Left renal pelvis (tissue), 4 donors: ENCODE measurements around the gene OR56B1. TPM values are rescaled to one million over a fixed set of nuclear protein-coding genes. Genes with fewer than 3 reads are reported as not detected.

Experiments
- DNase-seq, 4 donors: peaks; one replicate each; pipeline ENCODE4 v3.0.0-alpha.2; 2013; ENCODE audit warnings: low read depth in 4 of 4, low spot score in 3 of 4
- polyA plus RNA-seq, 4 donors: library from polyadenylated mRNA; unstranded; fragments of 120-200 nt; gene quantifications; one replicate each; pipeline ENCODE4 v1.2.1, GENCODE V29; 2013; ENCODE audit not compliant: insufficient read length in 4 of 4

OR56B1 gene
- polyA plus RNA-seq, 4 donors: not detected

DNA sequence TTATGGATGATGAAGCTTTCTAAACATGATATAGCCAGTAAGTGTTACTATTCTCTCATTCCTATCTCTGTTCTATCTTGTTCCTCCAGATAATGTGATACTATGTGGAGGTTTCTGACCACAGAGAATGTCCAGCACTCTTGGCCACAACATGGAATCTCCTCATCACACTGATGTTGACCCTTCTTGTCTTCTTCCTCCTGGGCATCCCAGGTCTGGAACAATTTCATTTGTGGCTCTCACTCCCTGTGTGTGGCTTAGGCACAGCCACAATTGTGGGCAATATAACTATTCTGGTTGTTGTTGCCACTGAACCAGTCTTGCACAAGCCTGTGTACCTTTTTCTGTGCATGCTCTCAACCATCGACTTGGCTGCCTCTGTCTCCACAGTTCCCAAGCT lies 9.9 kb upstream of the OR56B1 start:
- no peak for DNase-seq

DNA sequence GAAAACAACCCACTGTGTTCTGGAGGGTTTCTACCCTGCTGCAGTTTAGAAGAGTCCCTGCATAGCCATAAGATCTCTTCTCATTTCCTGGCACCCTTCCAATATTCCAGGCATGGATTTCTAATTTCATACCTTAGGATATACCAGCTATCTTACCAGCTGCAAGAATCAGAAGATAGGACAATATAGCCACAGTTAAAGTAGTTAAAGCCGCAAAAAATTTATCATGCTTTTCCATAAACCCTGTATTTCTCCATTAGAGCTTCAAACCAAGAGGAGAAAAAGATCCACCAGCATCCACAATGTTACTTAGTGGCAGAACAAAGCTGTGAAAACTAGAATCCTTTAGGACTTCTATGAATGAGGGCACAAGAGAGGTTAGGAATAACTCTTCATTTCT lies 8.6 kb upstream of the OR56B1 start:
- no peak for DNase-seq

DNA sequence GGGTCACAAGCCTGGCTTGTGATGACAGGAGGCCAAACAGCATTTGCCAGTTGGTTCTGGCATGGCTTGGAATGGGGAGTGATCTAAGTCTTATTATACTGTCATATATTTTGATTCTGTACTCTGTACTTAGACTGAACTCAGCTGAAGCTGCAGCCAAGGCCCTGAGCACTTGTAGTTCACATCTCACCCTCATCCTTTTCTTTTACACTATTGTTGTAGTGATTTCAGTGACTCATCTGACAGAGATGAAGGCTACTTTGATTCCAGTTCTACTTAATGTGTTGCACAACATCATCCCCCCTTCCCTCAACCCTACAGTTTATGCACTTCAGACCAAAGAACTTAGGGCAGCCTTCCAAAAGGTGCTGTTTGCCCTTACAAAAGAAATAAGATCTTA lies 843 bp downstream of the OR56B1 start:
- DNase-seq: no peak

DNA sequence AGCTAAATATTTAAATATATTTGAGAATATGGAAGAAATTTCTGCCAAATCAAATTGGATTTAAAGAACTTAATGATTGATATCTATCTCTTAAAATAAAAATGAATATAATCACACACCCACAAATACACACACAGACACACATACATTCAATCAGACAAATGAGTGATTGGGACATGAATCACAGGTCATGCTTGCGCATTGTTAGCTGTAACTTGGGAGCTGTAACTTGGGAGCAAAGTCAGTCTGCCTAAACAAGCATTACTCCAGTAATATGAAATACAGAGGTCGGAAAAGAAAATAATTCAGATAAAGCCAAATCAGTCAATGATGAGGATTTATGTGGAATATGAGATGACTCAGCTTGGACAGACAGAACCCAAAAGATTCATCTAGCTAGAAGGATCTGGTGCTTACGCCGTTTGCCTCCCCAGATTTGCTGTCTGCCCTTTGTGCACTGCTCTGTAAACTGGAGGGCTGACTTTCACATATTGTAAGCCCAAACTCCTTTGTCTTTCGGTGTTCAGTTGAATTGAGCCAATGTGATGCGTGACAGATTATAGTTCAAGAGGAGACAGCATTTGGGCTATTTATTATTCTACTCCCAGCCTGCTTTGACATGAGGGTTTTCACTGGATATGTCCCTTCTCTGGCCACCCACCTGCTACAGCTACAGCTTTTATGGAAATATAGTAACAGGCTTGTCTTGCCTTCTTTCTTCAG lies 1.6 kb downstream of the OR56B1 start:
- no peak for DNase-seq

DNA sequence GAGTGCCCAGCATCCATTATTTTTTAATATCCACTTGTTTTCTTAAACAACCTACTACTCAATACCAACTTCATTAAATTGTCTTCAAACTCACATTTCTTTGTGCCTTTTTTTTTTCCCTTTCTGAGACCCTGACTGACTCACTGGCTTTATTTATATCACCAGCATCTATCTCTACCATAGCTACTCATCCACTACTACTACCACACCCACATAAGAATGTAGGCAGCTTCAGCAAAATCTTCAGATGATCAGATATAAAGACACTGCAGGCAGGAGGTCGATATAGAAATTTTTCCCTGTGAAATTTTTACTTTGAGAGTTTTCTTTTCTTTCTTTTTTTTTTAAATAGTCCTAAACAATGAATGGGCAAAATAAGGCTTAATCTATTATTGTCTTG lies 2.2 kb downstream of the OR56B1 start:
- DNase-seq: no peak

DNA sequence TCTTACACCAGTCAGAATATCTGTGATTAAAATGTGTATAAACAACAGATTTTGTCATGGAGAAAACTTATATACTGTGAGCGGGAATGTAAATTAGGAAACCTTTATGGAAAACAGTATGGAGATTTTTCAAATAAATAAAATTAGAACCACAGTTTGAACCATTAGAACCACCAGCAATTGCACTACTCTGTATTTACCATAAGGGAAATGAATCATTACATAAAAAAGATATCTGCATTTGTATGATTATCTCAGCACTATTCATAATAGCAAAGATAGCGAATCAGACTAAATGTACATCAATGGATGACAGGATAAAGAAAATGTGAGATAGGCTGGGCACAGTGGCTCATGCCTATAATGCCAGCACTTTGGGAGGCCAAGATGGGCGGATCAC lies 10.4 kb downstream of the OR56B1 start:
- DNase-seq: no peak

DNA sequence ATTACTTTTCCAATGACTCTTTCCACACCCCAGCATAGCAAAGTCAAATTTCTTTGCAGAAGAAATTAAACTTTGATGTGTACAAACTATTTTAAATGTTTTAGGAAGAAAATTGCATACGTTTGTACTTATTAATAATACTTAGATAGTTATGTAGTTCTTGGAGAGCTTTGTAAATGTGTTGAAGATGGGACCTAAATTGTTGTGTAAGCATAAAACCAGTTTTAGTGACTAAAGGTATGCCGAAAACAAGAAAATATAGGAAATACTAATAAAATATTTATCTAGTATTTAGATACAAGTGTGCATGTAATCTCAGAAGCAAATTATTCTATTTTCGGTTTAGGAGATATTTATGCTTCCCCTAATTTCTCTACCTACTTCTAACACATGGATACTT lies 13.6 kb downstream of the OR56B1 start:
- no peak for DNase-seq

DNA sequence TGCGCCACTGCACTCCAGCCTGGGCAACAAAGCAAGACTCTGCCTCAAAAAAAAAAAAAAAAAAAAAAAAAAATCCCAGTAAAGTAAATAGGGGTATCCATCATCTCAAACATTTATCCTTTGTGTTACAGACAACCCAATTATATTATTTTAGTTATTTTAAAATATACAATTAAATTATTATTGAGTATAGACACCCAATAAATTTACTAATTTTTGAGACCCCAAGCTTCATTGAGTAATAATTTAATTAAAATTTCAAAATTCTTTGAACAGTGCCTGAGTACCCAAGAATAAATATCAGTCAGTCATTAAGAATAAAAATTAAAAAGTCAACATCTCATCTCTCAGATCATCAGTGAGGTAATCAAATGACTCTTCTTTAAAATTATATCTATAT lies 17.7 kb downstream of the OR56B1 start, which contains the start of gene OR52N4:
Gene OR52N4, plus strand, starts transcription at position 301 of the 400 bp plus-strand sequence. CDS start 498 bp downstream, outside the sequence.
- DNase-seq: no peak

DNA sequence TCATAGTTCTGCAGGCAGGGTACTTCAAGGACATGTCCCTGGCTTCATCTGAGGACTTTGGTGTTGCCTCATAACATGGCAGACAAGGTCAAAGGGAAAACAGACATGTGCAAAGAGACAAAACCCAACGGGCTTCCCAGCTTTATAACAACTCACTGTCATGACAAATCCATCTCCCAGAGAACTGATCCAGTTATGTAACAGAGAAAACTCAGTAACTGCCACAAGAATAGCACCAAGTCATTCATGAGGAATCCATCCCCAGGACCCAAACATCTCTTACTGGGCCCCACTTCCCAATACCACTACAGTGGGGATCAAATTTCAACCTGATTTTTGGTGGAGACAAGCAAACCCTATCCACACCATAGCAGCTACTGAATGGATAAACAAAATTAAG lies 30.8 kb downstream of the OR56B1 start:
- DNase-seq: no peak

DNA sequence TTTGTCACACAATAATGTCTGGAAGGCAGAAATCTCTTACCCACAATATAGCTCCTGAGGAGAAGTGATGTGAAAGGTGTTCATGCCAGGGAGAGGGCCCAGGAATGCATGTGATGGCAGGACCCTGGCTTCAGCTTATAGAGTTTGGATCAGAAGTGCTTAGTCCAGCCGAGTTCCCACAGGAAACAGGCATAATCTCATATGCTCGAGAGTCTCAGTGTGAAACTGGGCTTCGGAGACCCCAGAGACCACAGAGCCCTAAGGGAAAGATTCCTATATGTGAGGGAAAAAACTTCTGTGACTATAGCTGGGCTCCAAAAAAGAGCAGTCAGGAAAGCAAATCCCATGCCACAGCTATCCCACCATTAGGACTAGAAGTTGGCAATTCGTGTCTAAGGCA lies 47.0 kb downstream of the OR56B1 start, which contains the start of gene OR52N5:
Gene OR52N5, minus strand, starts transcription at position 101 of the 400 bp plus-strand sequence. CDS start 4,721 bp downstream, outside the sequence.
- no peak for DNase-seq

Other genes starting within 250 kb of the OR56B1 start
- not detected for gene OR52D1, start 247.8 kb upstream of the OR56B1 start, polyA plus RNA-seq
- gene UBQLN3, start 226.5 kb upstream of the OR56B1 start, polyA plus RNA-seq: not detected
- gene UBQLNL, start 219.7 kb upstream of the OR56B1 start, polyA plus RNA-seq: 1 to 10 TPM in 1 of 4 donors, under 1 TPM in 3; 0.33 to 1.2 (median 0.51) TPM
- gene OR52H1, start 187.9 kb upstream of the OR56B1 start, polyA plus RNA-seq: not detected
- gene OR52B6, start 155.6 kb upstream of the OR56B1 start, polyA plus RNA-seq: under 1 TPM in 1 of 4 donors, not detected in 3; 0.20 TPM
- 10 to 100 TPM in 3 of 4 donors, 1 to 10 TPM in 1; 3.4 to 69.0 (median 16.9) TPM for gene TRIM6, start 139.8 kb upstream of the OR56B1 start, polyA plus RNA-seq
- 10 to 100 TPM; 10.4 to 11.1 (median 10.5) TPM for gene TRIM34, start 111.4 kb upstream of the OR56B1 start, polyA plus RNA-seq
- 10 to 100 TPM; 39.6 to 45.2 (median 43.2) TPM for gene TRIM5, start 51.4 kb upstream of the OR56B1 start, polyA plus RNA-seq
- gene TRIM22, start 46.7 kb upstream of the OR56B1 start, polyA plus RNA-seq: 10 to 100 TPM in 2 of 4 donors, 1 to 10 TPM in 2; 8.4 to 23.5 (median 9.3) TPM
- not detected for gene OR52N4, start 17.8 kb downstream of the OR56B1 start, polyA plus RNA-seq
- not detected for gene OR52N5, start 46.9 kb downstream of the OR56B1 start, polyA plus RNA-seq
- not detected for gene OR52N1, start 54.8 kb downstream of the OR56B1 start, polyA plus RNA-seq
- gene OR52N2, start 72.5 kb downstream of the OR56B1 start, polyA plus RNA-seq: not detected
- not detected for gene OR52E6, start 105.4 kb downstream of the OR56B1 start, polyA plus RNA-seq
- gene OR52E8, start 121.2 kb downstream of the OR56B1 start, polyA plus RNA-seq: not detected
- gene OR52E4, start 144.2 kb downstream of the OR56B1 start, polyA plus RNA-seq: not detected
- not detected for gene OR52E5, start 156.8 kb downstream of the OR56B1 start, polyA plus RNA-seq
- gene OR56A3, start 205.8 kb downstream of the OR56B1 start, polyA plus RNA-seq: not detected
- gene OR56A5, start 232.0 kb downstream of the OR56B1 start, polyA plus RNA-seq: not detected